ENCODE measurements around the gene ABCA4. TPM values are rescaled to one million over a fixed set of nuclear protein-coding genes. Genes with fewer than 3 reads are reported as not detected.

The ABCA4 gene
- total RNA-seq, 1 donor from 2014 or later = 51.7 TPM

DNA sequence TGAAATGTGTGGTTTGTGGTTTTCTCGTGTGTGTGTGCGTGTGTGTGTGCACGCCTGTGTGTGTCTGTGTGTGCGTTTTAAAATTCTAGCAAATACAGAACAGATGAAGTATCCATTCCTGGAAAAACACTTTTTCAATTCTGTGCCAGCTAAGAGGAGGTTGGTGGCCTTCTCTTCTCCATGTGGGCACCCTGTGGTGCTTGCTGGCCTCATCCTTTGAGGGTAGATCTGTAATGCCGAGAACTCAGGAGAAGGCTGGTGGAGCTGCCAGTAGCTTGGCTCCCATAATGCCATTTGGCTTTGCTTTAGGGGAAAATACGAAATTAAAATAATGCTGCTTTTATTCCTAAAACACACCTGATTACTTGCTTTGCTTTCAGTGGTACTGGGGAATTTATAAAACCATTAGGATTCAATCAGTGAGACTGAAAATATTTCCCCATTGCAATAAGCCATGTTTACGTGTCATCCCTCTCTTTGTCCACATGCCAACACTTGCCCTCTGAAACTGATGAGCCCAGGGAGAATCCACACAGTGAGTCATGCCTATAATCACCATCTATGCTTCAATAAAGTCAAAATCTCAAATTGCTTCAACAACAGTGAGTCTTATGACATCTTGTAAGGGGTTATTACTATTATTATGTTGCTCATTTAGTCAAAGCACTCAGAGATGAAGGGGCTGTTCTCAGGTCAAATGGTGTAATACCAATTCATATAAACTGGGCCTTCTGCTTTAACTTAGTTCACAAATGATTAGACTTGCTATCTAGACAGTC, 39.2 kb downstream of the ABCA4 start:
- TF ChIP-seq, protein P1, sequence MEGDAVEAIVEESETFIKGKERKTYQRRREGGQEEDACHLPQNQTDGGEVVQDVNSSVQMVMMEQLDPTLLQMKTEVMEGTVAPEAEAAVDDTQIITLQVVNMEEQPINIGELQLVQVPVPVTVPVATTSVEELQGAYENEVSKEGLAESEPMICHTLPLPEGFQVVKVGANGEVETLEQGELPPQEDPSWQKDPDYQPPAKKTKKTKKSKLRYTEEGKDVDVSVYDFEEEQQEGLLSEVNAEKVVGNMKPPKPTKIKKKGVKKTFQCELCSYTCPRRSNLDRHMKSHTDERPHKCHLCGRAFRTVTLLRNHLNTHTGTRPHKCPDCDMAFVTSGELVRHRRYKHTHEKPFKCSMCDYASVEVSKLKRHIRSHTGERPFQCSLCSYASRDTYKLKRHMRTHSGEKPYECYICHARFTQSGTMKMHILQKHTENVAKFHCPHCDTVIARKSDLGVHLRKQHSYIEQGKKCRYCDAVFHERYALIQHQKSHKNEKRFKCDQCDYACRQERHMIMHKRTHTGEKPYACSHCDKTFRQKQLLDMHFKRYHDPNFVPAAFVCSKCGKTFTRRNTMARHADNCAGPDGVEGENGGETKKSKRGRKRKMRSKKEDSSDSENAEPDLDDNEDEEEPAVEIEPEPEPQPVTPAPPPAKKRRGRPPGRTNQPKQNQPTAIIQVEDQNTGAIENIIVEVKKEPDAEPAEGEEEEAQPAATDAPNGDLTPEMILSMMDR (IDR thresholded peaks at IDR 0.05; ENCODE audit: unreplicated experiment) = no peak
- H3K27me3 Mint-ChIP-seq (ENCODE audit: unreplicated experiment) = peaks cover 8% of the 10 kb centered on the region
- no peaks in the 10 kb centered on the region for H3K9me3 Mint-ChIP-seq (ENCODE audit: unreplicated experiment)
- DNase-seq (ENCODE audit: low spot score) = no peak
- no peak overlapping the region for H3K27ac Mint-ChIP-seq (ENCODE audit: unreplicated experiment)
- H3K4me1 Mint-ChIP-seq (ENCODE audit: unreplicated experiment) = peaks cover 49% of the 10 kb centered on the region
- H3K36me3 Mint-ChIP-seq (ENCODE audit: low read depth, unreplicated experiment) = no peaks in the 10 kb centered on the region
- H3K4me3 Mint-ChIP-seq (ENCODE audit: unreplicated experiment) = no peak overlapping the region

DNA sequence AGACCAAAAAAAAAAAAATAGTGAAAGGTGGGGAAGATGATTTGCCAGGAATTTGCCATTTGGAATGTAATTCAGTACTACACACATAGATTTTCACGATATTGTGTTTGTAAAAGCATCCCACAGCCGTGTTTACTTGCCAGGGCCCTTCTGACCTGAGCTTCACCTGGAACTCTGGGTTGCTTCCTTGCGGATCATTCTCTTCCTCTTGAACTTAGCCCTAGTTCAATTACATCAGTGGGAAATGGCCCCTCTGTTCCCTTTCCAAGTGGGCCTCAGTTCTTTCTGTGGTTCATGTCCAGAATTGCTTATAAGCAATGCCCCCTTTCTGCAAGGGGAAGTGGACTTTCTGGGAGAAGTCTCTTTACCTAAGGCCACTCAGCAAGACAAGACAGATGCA, 41.0 kb downstream of the ABCA4 start:
- TF ChIP-seq, protein P1 (IDR thresholded peaks at IDR 0.05; ENCODE audit: unreplicated experiment) = no peak
- Mint-ChIP-seq H3K36me3 (ENCODE audit: low read depth, unreplicated experiment) (peaks cover 6% of the 10 kb centered on the region), H3K4me1 (ENCODE audit: unreplicated experiment) (peaks cover 45% of the 10 kb centered on the region), H3K27me3 (ENCODE audit: unreplicated experiment) (peaks cover 11% of the 10 kb centered on the region), H3K4me3 (ENCODE audit: unreplicated experiment) (no peak overlapping the region), H3K27ac (ENCODE audit: unreplicated experiment) (no peak overlapping the region), H3K9me3 (ENCODE audit: unreplicated experiment) (no peaks in the 10 kb centered on the region)
- DNase-seq (ENCODE audit: low spot score) = no peak

DNA sequence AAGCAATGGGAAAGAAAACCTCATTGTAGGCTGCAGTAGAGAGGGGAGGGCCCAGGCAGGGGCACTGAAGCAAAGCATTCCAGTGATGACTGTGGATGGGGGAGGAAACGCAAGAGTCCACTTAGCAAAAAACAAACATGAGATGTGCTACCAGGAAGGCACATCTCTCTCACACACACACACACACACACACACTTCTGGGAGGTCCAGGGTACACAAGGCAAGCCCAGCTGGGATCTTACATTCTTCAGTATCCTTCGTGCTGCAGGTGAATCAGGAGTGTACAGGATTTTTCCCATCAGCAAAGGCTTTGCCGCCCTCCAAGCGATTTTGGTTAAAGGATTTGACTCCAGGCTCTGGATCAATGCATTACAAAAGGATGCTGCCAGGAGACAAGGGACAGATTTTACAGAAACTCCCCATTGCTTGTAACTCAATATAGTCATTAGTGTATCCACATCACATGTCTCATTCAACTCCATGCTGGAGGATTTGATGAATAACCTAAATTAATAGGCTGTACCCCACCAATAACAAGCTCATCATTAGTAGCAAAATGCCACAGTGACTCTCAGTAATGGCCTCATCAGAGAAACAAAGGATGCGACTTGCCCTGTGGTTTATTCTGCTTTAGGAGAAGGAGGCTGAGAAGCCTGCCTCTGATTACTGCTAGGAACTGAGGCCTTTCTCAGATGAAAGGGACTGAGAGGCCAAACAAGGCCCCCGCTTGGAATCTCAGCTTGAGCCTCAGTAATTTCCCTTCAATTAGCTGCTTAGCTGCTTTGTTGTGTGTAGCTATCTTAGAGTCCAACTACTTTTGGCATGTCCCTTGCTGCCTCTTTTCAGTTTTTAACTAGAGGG, 41.6 kb downstream of the ABCA4 start:
- peaks cover 6% of the 10 kb centered on the region for H3K36me3 Mint-ChIP-seq (ENCODE audit: low read depth, unreplicated experiment)
- TF ChIP-seq, protein P1 (IDR thresholded peaks at IDR 0.05; ENCODE audit: unreplicated experiment) = no peak
- no peak for DNase-seq (ENCODE audit: low spot score)
- peak overlapping the region; percentile 65 for H3K27ac Mint-ChIP-seq (ENCODE audit: unreplicated experiment)
- no peak overlapping the region for H3K4me3 Mint-ChIP-seq (ENCODE audit: unreplicated experiment)
- H3K4me1 Mint-ChIP-seq (ENCODE audit: unreplicated experiment) = peaks cover 38% of the 10 kb centered on the region
- peaks cover 11% of the 10 kb centered on the region for H3K27me3 Mint-ChIP-seq (ENCODE audit: unreplicated experiment)
- H3K9me3 Mint-ChIP-seq (ENCODE audit: unreplicated experiment) = no peaks in the 10 kb centered on the region

DNA sequence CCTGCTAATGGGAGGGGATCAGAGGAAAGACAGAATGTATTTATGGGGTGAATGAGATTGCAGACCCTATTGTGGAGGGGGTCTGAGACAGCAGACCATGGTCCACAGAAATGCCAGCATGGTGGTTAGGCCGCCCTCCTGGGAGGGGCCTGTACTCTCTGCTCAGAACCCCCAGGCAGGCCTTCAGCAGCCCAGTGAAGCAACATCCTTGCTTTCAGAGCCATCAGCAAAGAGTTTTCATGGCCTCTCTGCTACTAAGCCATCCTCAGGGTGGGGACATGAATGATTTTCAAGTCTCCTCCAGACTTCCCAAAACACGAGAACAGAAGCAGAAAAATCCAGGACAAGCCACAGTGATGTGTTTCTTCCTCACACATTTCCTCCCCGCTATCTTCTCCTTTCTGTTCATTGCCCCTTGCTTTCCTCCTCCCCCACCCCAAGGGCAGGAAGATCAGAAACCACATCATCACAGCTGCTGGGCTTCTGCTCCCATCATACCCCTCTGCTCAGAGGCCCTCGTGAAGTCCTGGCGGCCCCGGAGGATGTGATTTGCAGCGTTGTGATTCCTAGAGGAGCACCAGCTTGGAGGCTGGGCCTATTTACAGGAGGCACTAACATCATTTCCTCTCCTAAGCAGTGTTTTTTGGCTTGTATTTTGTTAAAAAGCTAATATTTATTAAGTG, 48.0 kb downstream of the ABCA4 start:
- DNase-seq (ENCODE audit: low spot score) = no peak
- H3K36me3 Mint-ChIP-seq (ENCODE audit: low read depth, unreplicated experiment) = peaks cover 12% of the 10 kb centered on the region
- peak overlapping the region; percentile 45 for H3K27ac Mint-ChIP-seq (ENCODE audit: unreplicated experiment)
- peaks cover 67% of the 10 kb centered on the region for H3K4me1 Mint-ChIP-seq (ENCODE audit: unreplicated experiment)
- H3K9me3 Mint-ChIP-seq (ENCODE audit: unreplicated experiment) = no peaks in the 10 kb centered on the region
- H3K27me3 Mint-ChIP-seq (ENCODE audit: unreplicated experiment) = peaks cover 4% of the 10 kb centered on the region
- TF ChIP-seq, protein P1 (IDR thresholded peaks at IDR 0.05; ENCODE audit: unreplicated experiment) = no peak
- H3K4me3 Mint-ChIP-seq (ENCODE audit: unreplicated experiment) = no peak overlapping the region

All from endothelial cell (in vitro differentiated cells).